Stimulated activated CD8-positive, alpha-beta memory T cell treated with anti-CD3 and anti-CD28 coated beads, Interleukin-12 subunit alpha, Interleukin-12 subunit beta, amount 100 ng/mL, for 4 hours (primary cell): ENCODE results near the gene ARRB1.

Experiments used
- DNase-seq: peaks from one replicate; pipeline ENCODE4 v3.0.0-alpha.2; 2020; ENCODE audit warnings: low read depth

Gene ARRB1

DNA sequence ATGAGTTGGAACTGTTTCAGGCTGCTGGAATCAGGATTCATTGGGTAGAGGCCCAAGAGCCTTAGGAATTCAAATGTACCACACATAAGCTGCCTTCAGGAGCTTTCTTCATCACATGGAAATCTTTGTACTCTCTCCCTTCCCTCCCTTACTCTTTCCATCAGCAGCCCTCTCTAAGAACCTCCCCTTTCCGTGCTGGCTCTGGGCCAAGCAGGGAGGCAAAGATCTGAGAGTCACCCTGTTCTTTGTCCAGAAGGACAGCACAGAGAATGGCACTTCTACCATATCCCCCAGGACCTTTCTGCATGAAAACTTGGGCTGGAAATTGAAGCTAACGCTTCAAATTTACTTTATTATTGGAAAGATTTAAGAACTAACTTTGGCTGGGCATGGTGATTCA is 131.6 kb downstream of the ARRB1 start:
- DNase-seq, result no peak

DNA sequence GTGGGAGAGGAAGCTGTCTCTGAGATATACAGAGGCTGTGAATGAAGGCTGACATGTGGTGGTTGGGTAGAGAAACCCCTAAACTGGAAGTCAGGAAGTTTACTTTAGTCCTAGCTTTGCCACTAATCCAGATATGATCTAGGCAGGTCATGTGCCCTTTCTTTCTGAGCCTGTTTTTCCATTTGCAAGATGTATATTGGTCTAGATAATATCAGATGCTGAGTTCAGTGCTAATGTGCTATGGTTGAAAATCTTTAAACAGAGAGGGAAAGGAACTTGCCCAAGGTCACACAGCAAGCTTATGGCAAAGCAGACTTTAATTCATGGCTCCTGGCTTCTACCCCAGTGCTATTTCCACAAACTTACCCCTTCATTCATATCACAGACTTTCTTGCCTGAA is 136.6 kb downstream of the ARRB1 start:
- no peak for DNase-seq

DNA sequence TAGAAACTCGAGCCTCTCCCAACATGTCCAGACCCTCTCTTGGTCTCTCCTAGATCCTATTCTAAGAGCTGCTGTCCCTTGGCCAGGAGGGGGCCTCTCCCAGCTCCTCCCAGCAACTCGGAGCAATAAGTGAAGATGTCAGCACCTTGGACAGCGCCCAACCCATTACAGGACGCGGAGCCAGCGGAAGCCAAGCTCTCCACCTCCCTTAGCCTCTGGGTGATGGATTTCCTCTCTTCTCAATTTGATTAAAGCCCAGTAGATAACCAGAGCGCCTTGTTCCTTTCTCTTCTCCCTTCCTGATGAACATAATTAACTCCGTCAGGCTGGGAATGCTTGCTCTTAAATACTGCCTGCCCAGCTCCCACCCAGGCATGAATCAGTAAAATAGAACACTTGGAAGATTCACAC is 137.0 kb downstream of the ARRB1 start:
- DNase-seq, result peak; percentile 28
